Suprapubic skin (tissue), 4 donors: ENCODE data around the gene GRAPL. TPM values are rescaled to one million over a fixed set of nuclear protein-coding genes. Genes with fewer than 3 reads are reported as not detected.
"Not testable (repeated sequence)": the region's sequence is repeated elsewhere in the genome, so short reads cannot be mapped to it uniquely, and the experiment has no call there.

ENCODE experiments used
- DNase-seq, 2 donors: peaks; one replicate each; pipeline ENCODE4 v3.0.0-alpha.2; 2019; ENCODE audit warnings: low spot score in 2 of 2
- H3K27ac ChIP-seq: fragments of 200-600 bp; sonication (generic); one replicate; pipeline ENCODE4 v1.5.1; 2019
- H3K27me3 ChIP-seq: fragments of 200-600 bp; sonication (generic); one replicate; pipeline ENCODE4 v1.5.1; 2019
- H3K36me3 ChIP-seq: fragments of 200-600 bp; sonication (generic); one replicate; pipeline ENCODE4 v1.5.1; 2019
- H3K4me1 ChIP-seq: fragments of 200-600 bp; sonication (generic); one replicate; pipeline ENCODE4 v1.5.1; 2019
- H3K4me3 ChIP-seq: fragments of 200-600 bp; sonication (generic); one replicate; pipeline ENCODE4 v1.5.1; 2019; ENCODE audit warnings: mild to moderate bottlenecking
- H3K9me3 ChIP-seq: fragments of 200-600 bp; sonication (generic); one replicate; pipeline ENCODE4 v1.5.1; 2019
- POLR2AphosphoS5 ChIP-seq, 3 donors: sonication (generic); formaldehyde crosslinking; IDR thresholded peaks; one replicate each; pipeline ENCODE4 v1.6.1; 2017; ENCODE audit warnings: antibody characterized with exemption in 3 of 3
- WGBS: methylation state at CpG from one replicate; pipeline ENCODE4 v1.1.5; 2018; 5-methylcytosine and 5-hydroxymethylcytosine counted together
- total RNA-seq, 4 donors: library from RNA; depleted of rRNA; stranded (reverse); fragments of >200 nt; gene quantifications; one replicate each; pipeline ENCODE4 v1.1.0, GENCODE V29; 2016

The GRAPL gene
- total RNA-seq, 4 donors from 2014 or later = 1.9 to 8.4 TPM; not detected in 2

DNA sequence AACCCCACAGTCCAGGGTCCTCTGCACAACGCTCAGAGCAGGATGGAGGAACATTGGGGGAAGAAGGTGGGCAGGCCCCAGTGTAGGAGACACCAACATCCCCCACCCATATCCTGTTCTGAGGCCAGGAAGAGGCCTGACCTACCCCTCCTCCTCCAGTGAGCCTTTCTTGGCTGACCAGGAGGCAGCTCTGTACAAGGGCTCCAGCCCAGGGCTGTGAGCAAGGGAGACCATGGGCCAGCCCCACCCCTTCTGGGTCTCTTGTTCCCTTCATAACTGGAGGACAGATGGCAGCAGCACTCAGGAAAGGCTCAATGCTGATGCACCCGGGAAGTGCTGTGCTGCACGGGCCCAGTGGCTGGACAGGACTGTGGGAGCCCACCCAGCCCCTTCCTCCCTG is 47.0 kb downstream of the GRAPL start:
- not testable (repeated sequence) for H3K27ac ChIP-seq, DNase-seq, H3K4me1 ChIP-seq, H3K9me3 ChIP-seq, H3K4me3 ChIP-seq, H3K36me3 ChIP-seq, H3K27me3 ChIP-seq
- WGBS = no CpG with 5 or more reads among the region's 3 CpGs

DNA sequence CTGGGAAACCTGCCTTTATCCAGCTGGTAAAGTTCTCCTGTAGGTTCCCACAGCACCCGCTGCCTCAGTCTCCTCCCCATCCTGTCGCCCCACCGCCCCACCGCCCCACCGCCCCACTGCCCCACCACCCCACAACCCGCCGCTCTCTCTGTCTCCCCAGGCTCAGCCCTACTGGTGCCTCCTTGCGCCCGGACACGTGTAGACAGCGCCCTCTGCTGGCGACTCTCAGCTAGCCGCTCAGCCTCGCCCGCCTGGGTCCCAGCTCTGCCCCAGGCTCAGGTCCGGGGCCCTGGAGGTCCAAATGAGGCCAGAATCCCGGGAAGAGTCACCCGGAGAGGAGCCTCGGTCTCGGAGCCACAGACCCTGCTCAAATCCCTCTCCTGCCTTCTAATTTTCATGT is 48.0 kb downstream of the GRAPL start:
- DNase-seq, H3K36me3 ChIP-seq: not testable (repeated sequence)
- no CpG with 5 or more reads among the region's 20 CpGs for WGBS

DNA sequence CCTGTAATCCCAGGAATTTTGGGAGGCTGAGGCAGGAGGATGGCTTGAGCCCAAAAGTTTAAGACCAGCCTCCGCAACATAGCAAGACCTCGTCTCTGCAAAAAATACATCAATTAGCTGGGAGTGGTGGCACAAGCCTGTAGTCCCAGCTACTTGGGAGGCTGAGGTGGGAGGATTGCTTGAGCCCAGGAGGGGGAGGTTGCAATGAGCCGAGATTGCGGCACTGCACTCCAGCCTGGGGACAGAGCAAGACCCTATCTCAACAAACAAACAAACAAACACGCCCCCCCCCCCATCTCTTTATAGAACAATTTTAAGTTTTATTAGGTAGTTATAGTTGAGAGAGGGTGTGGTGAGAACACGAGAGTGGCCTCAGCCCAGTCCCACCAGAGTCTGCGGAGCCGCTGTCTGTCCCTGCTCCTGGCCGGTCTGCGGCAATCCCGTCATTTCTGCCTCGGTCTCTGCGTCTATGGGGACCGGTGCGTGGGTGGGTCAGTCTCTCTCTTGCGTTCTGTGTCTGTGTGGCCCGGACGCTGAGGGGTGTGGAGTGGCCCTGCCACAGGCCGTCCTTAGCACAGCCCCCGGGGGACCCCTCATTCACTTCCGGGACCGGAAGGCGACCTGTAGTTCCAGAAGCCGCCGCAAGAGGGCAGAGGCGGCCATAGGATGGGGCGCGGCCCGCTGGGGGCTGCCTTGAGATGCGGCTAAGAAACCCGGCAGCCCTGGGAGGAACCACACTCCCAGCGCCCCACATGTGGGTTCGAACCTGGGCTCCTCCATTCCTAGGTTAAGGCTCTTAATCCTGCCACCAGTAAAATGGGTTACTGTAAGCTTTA is 53.9 kb downstream of the GRAPL start:
- H3K27ac ChIP-seq, H3K9me3 ChIP-seq, H3K4me3 ChIP-seq, H3K27me3 ChIP-seq, H3K4me1 ChIP-seq, DNase-seq, H3K36me3 ChIP-seq: not testable (repeated sequence)
- WGBS = no CpG with 5 or more reads among the region's 33 CpGs

More for the DNA sequence above, 48.0 kb downstream of the GRAPL start:
- not testable (repeated sequence) for H3K4me1 ChIP-seq, H3K9me3 ChIP-seq, H3K4me3 ChIP-seq, H3K27ac ChIP-seq, H3K27me3 ChIP-seq

DNA sequence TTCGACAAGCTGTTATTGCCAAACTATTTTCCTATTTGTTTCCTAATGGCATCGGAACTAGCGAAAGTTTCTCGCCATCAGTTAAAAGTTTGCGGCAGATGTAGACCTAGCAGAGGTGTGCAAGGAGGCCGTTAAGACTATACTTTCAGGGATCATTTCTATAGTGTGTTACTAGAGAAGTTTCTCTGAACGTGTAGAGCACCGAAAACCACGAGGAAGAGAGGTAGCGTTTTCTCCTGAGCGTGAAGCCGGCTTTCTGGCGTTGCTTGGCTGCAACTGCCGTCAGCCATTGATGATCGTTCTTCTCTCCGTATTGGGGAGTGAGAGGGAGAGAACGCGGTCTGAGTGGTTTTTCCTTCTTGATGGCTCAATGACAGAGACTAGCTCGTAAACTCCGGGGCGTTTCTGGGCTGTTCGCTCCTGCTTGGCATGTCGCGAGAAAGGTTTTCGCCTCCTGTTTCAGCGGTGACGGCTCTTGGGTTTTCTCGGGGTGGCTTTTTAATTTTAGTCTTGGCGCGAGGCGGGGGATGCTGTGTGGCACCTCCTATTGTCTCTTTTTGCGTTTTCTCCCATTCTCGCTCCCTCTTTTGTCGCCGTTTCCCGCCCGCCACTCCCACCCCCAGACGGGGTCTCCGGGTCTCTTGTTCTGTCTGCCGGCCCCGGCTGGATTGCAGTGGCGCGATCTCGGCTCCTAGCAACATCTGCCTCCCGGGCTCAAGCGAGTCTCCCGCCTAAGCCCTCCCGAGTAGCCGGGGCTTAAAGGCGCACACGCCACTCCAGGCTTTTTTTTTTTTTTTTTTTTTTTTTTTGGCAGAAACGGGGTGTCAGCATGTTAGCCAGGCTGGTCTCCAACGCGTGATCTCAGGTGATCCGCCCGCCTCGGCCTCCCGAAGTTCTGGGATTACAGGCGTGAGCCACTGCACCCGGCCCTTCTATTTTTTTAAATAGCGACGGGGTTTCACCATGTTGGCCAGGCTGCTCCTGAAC is 60.8 kb downstream of the GRAPL start:
- H3K27ac ChIP-seq = peak overlapping the region; percentile 77
- peak in 2 of 3 donors; percentile 79 to 96 for TF ChIP-seq POLR2AphosphoS5 (IDR thresholded peaks at IDR 0.05)
- not testable (repeated sequence) for DNase-seq, H3K4me1 ChIP-seq, H3K4me3 ChIP-seq, H3K9me3 ChIP-seq, H3K36me3 ChIP-seq, H3K27me3 ChIP-seq
- 0% methylated on average over 10 of the region's 62 CpGs for WGBS

DNA sequence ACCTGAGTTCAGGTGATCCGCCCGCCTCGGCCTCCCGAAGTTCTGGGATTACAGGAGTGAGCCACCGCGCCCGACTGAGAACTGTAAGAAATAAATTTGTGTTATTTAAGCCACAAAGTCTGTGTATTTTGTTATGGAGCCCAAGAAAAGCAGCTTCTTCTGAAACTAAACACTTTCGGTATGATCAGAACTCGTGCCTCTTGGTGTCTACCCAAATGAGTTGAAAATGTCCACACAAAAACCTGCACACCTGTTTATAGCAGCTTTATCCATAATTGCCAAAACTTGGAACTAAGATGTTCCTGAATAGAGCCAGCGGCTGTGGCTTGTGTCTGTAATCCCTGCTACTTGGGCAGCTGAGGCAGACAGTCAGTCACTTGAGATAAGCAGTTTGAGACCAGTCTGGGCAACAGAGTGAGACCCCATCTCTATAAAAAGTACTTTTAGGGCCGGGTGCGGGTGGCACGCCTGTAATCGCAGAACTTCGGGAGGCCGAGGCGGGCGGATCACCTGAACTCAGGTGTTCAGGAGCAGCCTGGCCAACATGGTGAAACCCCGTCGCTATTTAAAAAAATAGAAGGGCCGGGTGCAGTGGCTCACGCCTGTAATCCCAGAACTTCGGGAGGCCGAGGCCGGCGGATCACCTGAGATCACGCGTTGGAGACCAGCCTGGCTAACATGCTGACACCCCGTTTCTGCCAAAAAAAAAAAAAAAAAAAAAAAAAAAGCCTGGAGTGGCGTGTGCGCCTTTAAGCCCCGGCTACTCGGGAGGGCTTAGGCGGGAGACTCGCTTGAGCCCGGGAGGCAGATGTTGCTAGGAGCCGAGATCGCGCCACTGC is 61.7 kb downstream of the GRAPL start:
- H3K27ac ChIP-seq, H3K27me3 ChIP-seq, H3K36me3 ChIP-seq, H3K4me3 ChIP-seq, DNase-seq, H3K9me3 ChIP-seq, H3K4me1 ChIP-seq: not testable (repeated sequence)
- no CpG with 5 or more reads among the region's 39 CpGs for WGBS

DNA sequence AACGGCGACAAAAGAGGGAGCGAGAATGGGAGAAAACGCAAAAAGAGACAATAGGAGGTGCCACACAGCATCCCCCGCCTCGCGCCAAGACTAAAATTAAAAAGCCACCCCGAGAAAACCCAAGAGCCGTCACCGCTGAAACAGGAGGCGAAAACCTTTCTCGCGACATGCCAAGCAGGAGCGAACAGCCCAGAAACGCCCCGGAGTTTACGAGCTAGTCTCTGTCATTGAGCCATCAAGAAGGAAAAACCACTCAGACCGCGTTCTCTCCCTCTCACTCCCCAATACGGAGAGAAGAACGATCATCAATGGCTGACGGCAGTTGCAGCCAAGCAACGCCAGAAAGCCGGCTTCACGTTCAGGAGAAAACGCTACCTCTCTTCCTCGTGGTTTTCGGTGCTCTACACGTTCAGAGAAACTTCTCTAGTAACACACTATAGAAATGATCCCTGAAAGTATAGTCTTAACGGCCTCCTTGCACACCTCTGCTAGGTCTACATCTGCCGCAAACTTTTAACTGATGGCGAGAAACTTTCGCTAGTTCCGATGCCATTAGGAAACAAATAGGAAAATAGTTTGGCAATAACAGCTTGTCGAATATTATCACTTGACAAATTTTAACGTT is 62.5 kb downstream of the GRAPL start:
- not testable (repeated sequence) for H3K9me3 ChIP-seq
- no CpG with 5 or more reads among the region's 36 CpGs for WGBS

DNA sequence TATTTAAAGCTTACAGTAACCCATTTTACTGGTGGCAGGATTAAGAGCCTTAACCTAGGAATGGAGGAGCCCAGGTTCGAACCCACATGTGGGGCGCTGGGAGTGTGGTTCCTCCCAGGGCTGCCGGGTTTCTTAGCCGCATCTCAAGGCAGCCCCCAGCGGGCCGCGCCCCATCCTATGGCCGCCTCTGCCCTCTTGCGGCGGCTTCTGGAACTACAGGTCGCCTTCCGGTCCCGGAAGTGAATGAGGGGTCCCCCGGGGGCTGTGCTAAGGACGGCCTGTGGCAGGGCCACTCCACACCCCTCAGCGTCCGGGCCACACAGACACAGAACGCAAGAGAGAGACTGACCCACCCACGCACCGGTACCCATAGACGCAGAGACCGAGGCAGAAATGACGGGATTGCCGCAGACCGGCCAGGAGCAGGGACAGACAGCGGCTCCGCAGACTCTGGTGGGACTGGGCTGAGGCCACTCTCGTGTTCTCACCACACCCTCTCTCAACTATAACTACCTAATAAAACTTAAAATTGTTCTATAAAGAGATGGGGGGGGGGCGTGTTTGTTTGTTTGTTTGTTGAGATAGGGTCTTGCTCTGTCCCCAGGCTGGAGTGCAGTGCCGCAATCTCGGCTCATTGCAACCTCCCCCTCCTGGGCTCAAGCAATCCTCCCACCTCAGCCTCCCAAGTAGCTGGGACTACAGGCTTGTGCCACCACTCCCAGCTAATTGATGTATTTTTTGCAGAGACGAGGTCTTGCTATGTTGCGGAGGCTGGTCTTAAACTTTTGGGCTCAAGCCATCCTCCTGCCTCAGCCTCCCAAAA is 69.2 kb downstream of the GRAPL start:
- H3K27ac ChIP-seq, H3K27me3 ChIP-seq, H3K36me3 ChIP-seq, H3K9me3 ChIP-seq, H3K4me1 ChIP-seq: not testable (repeated sequence)
- peak overlapping the region; percentile 32 for H3K4me3 ChIP-seq
- peak in 1 of 2 donors; percentile 75 for DNase-seq
- no CpG with 5 or more reads among the region's 33 CpGs for WGBS

More for the DNA sequence above, 62.5 kb downstream of the GRAPL start:
- not testable (repeated sequence) for DNase-seq, H3K4me1 ChIP-seq, H3K27me3 ChIP-seq, H3K4me3 ChIP-seq, H3K27ac ChIP-seq, H3K36me3 ChIP-seq

DNA sequence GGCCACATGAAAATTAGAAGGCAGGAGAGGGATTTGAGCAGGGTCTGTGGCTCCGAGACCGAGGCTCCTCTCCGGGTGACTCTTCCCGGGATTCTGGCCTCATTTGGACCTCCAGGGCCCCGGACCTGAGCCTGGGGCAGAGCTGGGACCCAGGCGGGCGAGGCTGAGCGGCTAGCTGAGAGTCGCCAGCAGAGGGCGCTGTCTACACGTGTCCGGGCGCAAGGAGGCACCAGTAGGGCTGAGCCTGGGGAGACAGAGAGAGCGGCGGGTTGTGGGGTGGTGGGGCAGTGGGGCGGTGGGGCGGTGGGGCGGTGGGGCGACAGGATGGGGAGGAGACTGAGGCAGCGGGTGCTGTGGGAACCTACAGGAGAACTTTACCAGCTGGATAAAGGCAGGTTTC is 75.1 kb downstream of the GRAPL start:
- H3K4me3 ChIP-seq, H3K27me3 ChIP-seq, H3K4me1 ChIP-seq, H3K9me3 ChIP-seq, DNase-seq, H3K27ac ChIP-seq, H3K36me3 ChIP-seq: not testable (repeated sequence)
- no CpG with 5 or more reads among the region's 20 CpGs for WGBS

DNA sequence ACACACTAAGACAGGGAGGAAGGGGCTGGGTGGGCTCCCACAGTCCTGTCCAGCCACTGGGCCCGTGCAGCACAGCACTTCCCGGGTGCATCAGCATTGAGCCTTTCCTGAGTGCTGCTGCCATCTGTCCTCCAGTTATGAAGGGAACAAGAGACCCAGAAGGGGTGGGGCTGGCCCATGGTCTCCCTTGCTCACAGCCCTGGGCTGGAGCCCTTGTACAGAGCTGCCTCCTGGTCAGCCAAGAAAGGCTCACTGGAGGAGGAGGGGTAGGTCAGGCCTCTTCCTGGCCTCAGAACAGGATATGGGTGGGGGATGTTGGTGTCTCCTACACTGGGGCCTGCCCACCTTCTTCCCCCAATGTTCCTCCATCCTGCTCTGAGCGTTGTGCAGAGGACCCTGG is 76.0 kb downstream of the GRAPL start:
- H3K4me1 ChIP-seq, H3K9me3 ChIP-seq, H3K27me3 ChIP-seq, H3K36me3 ChIP-seq, H3K4me3 ChIP-seq, DNase-seq, H3K27ac ChIP-seq: not testable (repeated sequence)
- no CpG with 5 or more reads among the region's 3 CpGs for WGBS

Other genes starting within 250 kb of the GRAPL start
- gene SLC5A10, start 175.4 kb upstream of the GRAPL start, total RNA-seq = 1 to 10 TPM in 2 of 4 donors, under 1 TPM in 2; 0.31 to 1.5 (median 0.94) TPM
- 100 to 1,000 TPM; 205 to 261 (median 210) TPM for gene FAM83G, start 122.8 kb upstream of the GRAPL start, total RNA-seq
- gene GRAP, start 80.6 kb upstream of the GRAPL start, total RNA-seq = 1 to 10 TPM; 1.1 to 3.1 (median 1.9) TPM
- 100 to 1,000 TPM in 3 of 4 donors, 10 to 100 TPM in 1; 95.9 to 276 (median 131) TPM for gene EPN2, start 109.8 kb downstream of the GRAPL start, total RNA-seq
- 10 to 100 TPM; 10.7 to 21.7 (median 17.3) TPM for gene B9D1, start 235.1 kb downstream of the GRAPL start, total RNA-seq